A549 (cell line): Measurements from ENCODE around the gene PASD1. TPM values are rescaled to one million over a fixed set of nuclear protein-coding genes. Genes with fewer than 3 reads are reported as not detected.

ENCODE experiments used
- ATAC-seq, 2 experiments: fragments of 200-7000 bp in 1 of 2; fragments of >200 bp in 1 of 2; cut with Nextera tagmentation in 1 of 2; cut with Tn5 transposase in 1 of 2; 3 replicates each; pipeline versions ENCODE4 v1.8.0 to v1.9.1; 2018 to 2020; ENCODE audit warnings: mild to moderate bottlenecking in 1 of 2, moderate library complexity in 1 of 2
- CTCF ChIA-PET: fragments of 300-600 bp; sonication (Branson Sonifier 250); formaldehyde crosslinking; extraction: SDS; loops from one replicate; lab custom pipeline; 2021; ENCODE audit warnings: antibody characterized with exemption, inconsistent platforms; lab: Yijun Ruan, JAX
- POLR2A ChIA-PET: fragments of 350-600 bp; formaldehyde crosslinking; extraction: SDS; loops from one replicate; lab custom pipeline; 2021; ENCODE audit warnings: antibody characterized with exemption, inconsistent platforms; lab: Yijun Ruan, JAX
- DNase-seq, 2 experiments: peaks; one replicate each; pipeline versions ENCODE4 v3.0.0 to v3.0.0-alpha.2; 2011 to 2016; ENCODE audit warnings: low read depth in 1 of 2, low spot score in 1 of 2
- FAIRE-seq: peaks from 2 replicates; lab custom pipeline; 2011; peaks lifted over from hg19 to GRCh38; lab: Jason Lieb, UNC
- H3K27ac ChIP-seq, 2 experiments: fragments of >200 bp; sonication (Bioruptor Twin); formaldehyde crosslinking; 3 replicates each; pipeline ENCODE4 v1.5.1; 2016 to 2017
- H3K4me1 ChIP-seq: fragments of >200 bp; sonication (Bioruptor Twin); formaldehyde crosslinking; 3 replicates; pipeline ENCODE4 v1.6.1; 2016
- H3K4me2 ChIP-seq: fragments of >200 bp; sonication (Bioruptor Twin); formaldehyde crosslinking; 3 replicates; pipeline ENCODE4 v1.6.1; 2016
- H3K4me3 ChIP-seq: fragments of >200 bp; sonication (Bioruptor Twin); formaldehyde crosslinking; 3 replicates; pipeline ENCODE4 v1.5.1; 2016
- H3K9me3 ChIP-seq: fragments of >200 bp; sonication (Bioruptor Twin); formaldehyde crosslinking; 3 replicates; pipeline ENCODE4 v1.6.1; 2016
- CBX2 ChIP-seq: fragments of 200-600 bp; sonication (generic); IDR thresholded peaks from 2 replicates; pipeline ENCODE4 v1.6.1; 2016; ENCODE audit warnings: low read depth, mild to moderate bottlenecking, borderline replicate concordance
- CEBPB ChIP-seq, 2 experiments: fragments of >200 bp in 1 of 2; sonication (Bioruptor Twin) in 1 of 2; formaldehyde crosslinking in 1 of 2; IDR thresholded peaks; 2 replicates each; pipeline ENCODE4 v1.6.1; 2012 to 2016
- CHD2 ChIP-seq: fragments of 150-350 bp; IDR thresholded peaks from 2 replicates; pipeline ENCODE4 v1.6.1; 2014; ENCODE audit warnings: low read length; ENCODE audit not compliant: partially characterized antibody
- EHMT2 ChIP-seq: fragments of 200-600 bp; sonication (generic); IDR thresholded peaks from 2 replicates; pipeline ENCODE4 v1.6.1; 2016; ENCODE audit warnings: antibody characterized with exemption, low read depth, mild to moderate bottlenecking, moderate library complexity
- EP300 ChIP-seq, 2 experiments: fragments of >200 bp; sonication (Bioruptor Twin); formaldehyde crosslinking; IDR thresholded peaks; 2 replicates in 1 of 2; 3 replicates in 1 of 2; pipeline ENCODE4 v1.6.1; 2016 to 2017
- ESRRA ChIP-seq: fragments of 150-350 bp; IDR thresholded peaks from 2 replicates; pipeline ENCODE4 v1.6.1; 2014; ENCODE audit warnings: mild to moderate bottlenecking, low read length, borderline replicate concordance
- FOSB ChIP-seq: fragments of 250-450 bp; sonication (Bioruptor Pico); IDR thresholded peaks from 2 replicates; pipeline ENCODE4 v1.5.0; 2020; ENCODE audit warnings: mild to moderate bottlenecking, moderate library complexity
- FOSL2 ChIP-seq, 2 experiments: fragments of 450-650 bp in 1 of 2; fragments of >200 bp in 1 of 2; sonication (Bioruptor Twin) in 1 of 2; formaldehyde crosslinking; IDR thresholded peaks; 2 replicates each; pipeline versions ENCODE4 v1.5.0 to v1.6.1; 2016 to 2020; ENCODE audit warnings: mild to moderate bottlenecking in 1 of 2, moderate library complexity in 1 of 2
- HDAC2 ChIP-seq: fragments of 200-600 bp; sonication (generic); IDR thresholded peaks from 2 replicates; pipeline ENCODE4 v1.6.1; 2016
- HOXA7 ChIP-seq: fragments of 250-450 bp; sonication (Bioruptor Pico); IDR thresholded peaks from 2 replicates; pipeline ENCODE4 v1.5.0; 2020; ENCODE audit warnings: mild to moderate bottlenecking, moderate library complexity
- HOXB13 ChIP-seq: fragments of 250-450 bp; sonication (Bioruptor Pico); IDR thresholded peaks from 2 replicates; pipeline ENCODE4 v1.5.0; 2020; ENCODE audit warnings: low read depth, mild to moderate bottlenecking, moderate library complexity
- MAFK ChIP-seq: fragments of 450-650 bp; IDR thresholded peaks from 2 replicates; pipeline ENCODE4 v1.6.1; 2014; ENCODE audit not compliant: partially characterized antibody
- MAZ ChIP-seq: fragments of 150-350 bp; IDR thresholded peaks from 2 replicates; pipeline ENCODE4 v1.6.1; 2014; ENCODE audit warnings: antibody characterized with exemption, low read depth, low read length, borderline replicate concordance
- MYC ChIP-seq: IDR thresholded peaks from 2 replicates; pipeline ENCODE4 v1.6.1; 2012; ENCODE audit warnings: mild to moderate bottlenecking, inconsistent platforms, low read length, improper control_type of control experiment, borderline replicate concordance
- NR3C1 ChIP-seq: fragments of >200 bp; sonication (Bioruptor Twin); formaldehyde crosslinking; IDR thresholded peaks from 3 replicates; pipeline ENCODE4 v1.6.1; 2017
- PHF8 ChIP-seq: fragments of 200-600 bp; sonication (generic); IDR thresholded peaks from 2 replicates; pipeline ENCODE4 v1.6.1; 2016; ENCODE audit warnings: low read depth, mild to moderate bottlenecking, antibody characterized with exemption, moderate library complexity, borderline replicate concordance
- POLR2A ChIP-seq: IDR thresholded peaks from 2 replicates; pipeline ENCODE4 v1.6.1; 2012; ENCODE audit warnings: mild to moderate bottlenecking, low read length
- RARB ChIP-seq: fragments of 250-450 bp; sonication (Bioruptor Pico); IDR thresholded peaks from 2 replicates; pipeline ENCODE4 v1.8.0; 2021; ENCODE audit warnings: mild to moderate bottlenecking, moderate library complexity
- RNF2 ChIP-seq: fragments of 200-600 bp; sonication (generic); IDR thresholded peaks from 2 replicates; pipeline ENCODE4 v1.6.1; 2016; ENCODE audit warnings: low read depth, mild to moderate bottlenecking, antibody characterized with exemption, moderate library complexity, borderline replicate concordance
- SREBF2 ChIP-seq: fragments of 450-650 bp; IDR thresholded peaks from 2 replicates; pipeline ENCODE4 v1.6.1; 2014; ENCODE audit warnings: mild to moderate bottlenecking, moderate library complexity
- TP53 ChIP-seq: fragments of 250-450 bp; sonication (Bioruptor Pico); IDR thresholded peaks from 2 replicates; pipeline ENCODE4 v1.5.0; 2021; ENCODE audit warnings: mild to moderate bottlenecking, moderate library complexity
- ZFP36 ChIP-seq: fragments of 450-650 bp; IDR thresholded peaks from 2 replicates; pipeline ENCODE4 v1.6.1; 2014; ENCODE audit warnings: borderline replicate concordance; ENCODE audit not compliant: partially characterized antibody
- ZNF302 ChIP-seq: fragments of 250-450 bp; sonication (Bioruptor Pico); IDR thresholded peaks from 2 replicates; pipeline ENCODE4 v1.9.0; 2021; ENCODE audit warnings: inconsistent platforms, mild to moderate bottlenecking, moderate library complexity
- ZSCAN20 ChIP-seq: fragments of 250-450 bp; sonication (Bioruptor Pico); IDR thresholded peaks from 2 replicates; pipeline ENCODE4 v1.8.0; 2022; ENCODE audit warnings: mild to moderate bottlenecking, moderate library complexity
- WGBS: methylation state at CpG from one replicate; pipeline ENCODE4 v1.1.6; 2017; ENCODE audit errors: missing lambda C conversion rate; 5-methylcytosine and 5-hydroxymethylcytosine counted together
- polyA plus RNA-seq, 4 experiments: library from polyadenylated mRNA; depleted of rRNA in 3 of 4; stranded (reverse); fragments of >200 nt; fragmentation: RNase III in 1 of 4; extraction: RNeasy Plus Mini Kit Qiagen cat#74134 plus additional on column Dnase treatment in 1 of 4; gene quantifications; 2 replicates in 3 of 4; 3 replicates in 1 of 4; pipeline ENCODE4 v1.2.3, GENCODE V29; 2011 to 2017
- TF ChIP-seq, protein P1 (sequence below): fragments of >200 bp; sonication (Bioruptor Twin); formaldehyde crosslinking; IDR thresholded peaks from 3 replicates; pipeline ENCODE4 v1.6.1; 2016
- TF ChIP-seq, protein P2 (sequence below): fragments of >200 bp; sonication (Bioruptor Twin); formaldehyde crosslinking; IDR thresholded peaks from 3 replicates; pipeline ENCODE4 v1.5.1; 2016
- TF ChIP-seq, protein P3 (sequence below): fragments of 250-450 bp; sonication (Bioruptor Pico); IDR thresholded peaks from 2 replicates; pipeline ENCODE4 v1.5.0; 2020; ENCODE audit warnings: low read depth, mild to moderate bottlenecking, moderate library complexity
- TF ChIP-seq, protein P4 (sequence below): IDR thresholded peaks from 2 replicates; pipeline ENCODE4 v1.6.1; 2012; ENCODE audit warnings: low read depth, borderline replicate concordance

Gene PASD1
- polyA plus RNA-seq, 2 of the 4 experiments (the other 2 are of a cell fraction) = not detected

DNA sequence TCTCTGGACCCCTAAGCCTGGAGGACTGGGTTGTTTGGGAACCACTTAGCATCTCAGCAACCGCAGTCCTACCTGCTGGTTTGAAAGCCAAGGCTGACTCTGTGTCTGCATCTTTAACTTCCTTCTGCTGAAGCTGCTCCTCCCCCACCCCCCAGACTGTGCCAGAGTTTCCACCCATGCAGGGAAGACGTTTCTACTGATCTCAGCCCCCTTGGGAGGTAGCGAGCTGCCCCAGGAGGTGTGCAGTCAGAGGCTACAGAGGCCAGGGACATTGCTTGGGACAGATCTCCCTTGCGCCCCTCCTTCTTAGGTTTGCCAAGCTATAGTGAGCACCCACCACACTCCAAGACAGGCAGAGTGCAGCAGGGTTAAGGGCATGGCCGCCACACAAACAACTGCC, 147.7 kb downstream of the PASD1 start:
- DNase-seq (no peak), ATAC-seq (no peak; a peak in 1 of 6 replicates)
- CTCF ChIA-PET = no interaction called here
- no peak overlapping the region for H3K4me3 ChIP-seq
- H3K9me3 ChIP-seq = no peaks in the 10 kb centered on the region
- 6% methylated on average over 3 of the region's 5 CpGs for WGBS
- TF ChIP-seq PHF8 (no peak), MYC (no peak), TP53 (CRISPR knock-in tag) (no peak), MAZ (no peak), CHD2 (no peak), RARB (CRISPR knock-in tag) (no peak), EP300 (IDR thresholded peaks at IDR 0.05) (no peak), HOXB13 (CRISPR knock-in tag) (no peak)
- TF ChIP-seq, protein P1, sequence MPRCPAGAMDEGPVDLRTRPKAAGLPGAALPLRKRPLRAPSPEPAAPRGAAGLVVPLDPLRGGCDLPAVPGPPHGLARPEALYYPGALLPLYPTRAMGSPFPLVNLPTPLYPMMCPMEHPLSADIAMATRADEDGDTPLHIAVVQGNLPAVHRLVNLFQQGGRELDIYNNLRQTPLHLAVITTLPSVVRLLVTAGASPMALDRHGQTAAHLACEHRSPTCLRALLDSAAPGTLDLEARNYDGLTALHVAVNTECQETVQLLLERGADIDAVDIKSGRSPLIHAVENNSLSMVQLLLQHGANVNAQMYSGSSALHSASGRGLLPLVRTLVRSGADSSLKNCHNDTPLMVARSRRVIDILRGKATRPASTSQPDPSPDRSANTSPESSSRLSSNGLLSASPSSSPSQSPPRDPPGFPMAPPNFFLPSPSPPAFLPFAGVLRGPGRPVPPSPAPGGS = no peak
- TF ChIP-seq, all 56 proteins: peak for 0
- POLR2A ChIA-PET = no interaction called here
- no peak overlapping the region for H3K27ac ChIP-seq
- H3K4me1 ChIP-seq = no peaks in the 10 kb centered on the region
- H3K4me2 ChIP-seq = no peak overlapping the region
- FAIRE-seq = no peak

DNA sequence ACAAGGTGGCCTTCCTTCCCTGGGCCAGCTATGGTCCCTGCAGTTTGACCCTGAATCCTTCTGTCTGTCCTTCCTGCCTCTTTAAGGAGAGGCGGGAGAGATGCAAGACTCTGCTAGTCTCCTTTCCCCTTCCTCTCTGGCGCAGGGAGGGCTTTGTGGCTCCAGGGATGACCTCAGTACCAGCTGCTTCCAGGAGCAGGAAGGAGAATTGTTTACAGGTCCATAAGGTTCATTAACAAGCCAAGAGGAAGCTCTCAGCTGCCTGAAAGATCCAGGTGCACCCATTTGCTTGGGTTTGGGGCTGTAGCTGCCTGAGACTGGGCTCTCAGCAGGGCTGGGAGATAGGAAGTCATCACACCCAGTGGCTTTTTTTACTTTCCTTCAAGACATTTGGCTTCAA, 148.3 kb downstream of the PASD1 start:
- TF ChIP-seq CEBPB (IDR thresholded peaks at IDR 0.05) (no peak), ZSCAN20 (CRISPR knock-in tag) (no peak), SREBF2 (no peak), ESRRA (no peak), MYC (no peak), HDAC2 (no peak)
- TF ChIP-seq, protein P2, sequence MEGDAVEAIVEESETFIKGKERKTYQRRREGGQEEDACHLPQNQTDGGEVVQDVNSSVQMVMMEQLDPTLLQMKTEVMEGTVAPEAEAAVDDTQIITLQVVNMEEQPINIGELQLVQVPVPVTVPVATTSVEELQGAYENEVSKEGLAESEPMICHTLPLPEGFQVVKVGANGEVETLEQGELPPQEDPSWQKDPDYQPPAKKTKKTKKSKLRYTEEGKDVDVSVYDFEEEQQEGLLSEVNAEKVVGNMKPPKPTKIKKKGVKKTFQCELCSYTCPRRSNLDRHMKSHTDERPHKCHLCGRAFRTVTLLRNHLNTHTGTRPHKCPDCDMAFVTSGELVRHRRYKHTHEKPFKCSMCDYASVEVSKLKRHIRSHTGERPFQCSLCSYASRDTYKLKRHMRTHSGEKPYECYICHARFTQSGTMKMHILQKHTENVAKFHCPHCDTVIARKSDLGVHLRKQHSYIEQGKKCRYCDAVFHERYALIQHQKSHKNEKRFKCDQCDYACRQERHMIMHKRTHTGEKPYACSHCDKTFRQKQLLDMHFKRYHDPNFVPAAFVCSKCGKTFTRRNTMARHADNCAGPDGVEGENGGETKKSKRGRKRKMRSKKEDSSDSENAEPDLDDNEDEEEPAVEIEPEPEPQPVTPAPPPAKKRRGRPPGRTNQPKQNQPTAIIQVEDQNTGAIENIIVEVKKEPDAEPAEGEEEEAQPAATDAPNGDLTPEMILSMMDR = no peak
- Histone ChIP-seq H3K4me3 (no peak overlapping the region), H3K9me3 (no peaks in the 10 kb centered on the region), H3K4me1 (no peaks in the 10 kb centered on the region), H3K27ac (no peak overlapping the region), H3K4me2 (no peak overlapping the region)
- WGBS = 11% methylated on average over 2 of the region's 2 CpGs
- DNase-seq (no peak), ATAC-seq (no peak), FAIRE-seq (no peak)
- POLR2A ChIA-PET = no interaction called here
- CTCF ChIA-PET = interaction anchor here (3.7 kb wide), 1 partner anchor 14 kb away, joined by 12 read pairs; no protein-coding TSS in a partner anchor

DNA sequence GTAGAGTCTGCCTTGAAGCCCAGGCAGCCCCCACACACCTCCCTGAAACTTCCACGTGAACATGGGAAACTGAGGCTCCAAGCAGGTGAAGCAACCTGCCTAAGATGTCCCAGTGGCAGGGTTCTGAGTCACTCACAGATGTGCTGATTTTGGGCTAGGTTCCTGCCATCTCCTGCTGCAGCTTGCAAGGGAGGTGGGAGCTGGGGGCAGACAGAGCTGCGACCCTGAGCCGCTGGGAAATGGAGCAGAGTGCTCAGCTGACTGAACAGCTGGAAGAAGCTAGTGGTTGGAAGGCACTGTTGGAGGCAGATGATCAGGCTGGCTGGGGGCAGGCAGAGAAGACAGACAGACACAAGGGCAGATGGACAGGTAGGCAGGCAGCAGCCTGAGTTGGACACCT, 148.8 kb downstream of the PASD1 start:
- 0% methylated on average over 3 of the region's 3 CpGs for WGBS
- CTCF ChIA-PET = interaction anchor here (0.8 to 3.7 kb wide), 4 partner anchors 9 to 1109 kb away, joined by 3 to 15 read pairs (median 8); no protein-coding TSS in a partner anchor
- no peak for ATAC-seq
- DNase-seq = no peak
- POLR2A ChIA-PET = no interaction called here
- no peak for FAIRE-seq
- H3K4me3 ChIP-seq = no peak overlapping the region
- no peaks in the 10 kb centered on the region for H3K4me1 ChIP-seq
- H3K4me2 ChIP-seq = no peak overlapping the region
- H3K9me3 ChIP-seq = no peaks in the 10 kb centered on the region
- no peak overlapping the region for H3K27ac ChIP-seq
- no peak for TF ChIP-seq FOSL2 (IDR thresholded peaks at IDR 0.05)
- TF ChIP-seq FOSL2 (CRISPR knock-in tag; IDR thresholded peaks at IDR 0.05) = no peak
- no peak for TF ChIP-seq ZNF302
- no peak for TF ChIP-seq HOXB13 (CRISPR knock-in tag)
- TF ChIP-seq ZFP36 = no peak
- TF ChIP-seq, protein P3, sequence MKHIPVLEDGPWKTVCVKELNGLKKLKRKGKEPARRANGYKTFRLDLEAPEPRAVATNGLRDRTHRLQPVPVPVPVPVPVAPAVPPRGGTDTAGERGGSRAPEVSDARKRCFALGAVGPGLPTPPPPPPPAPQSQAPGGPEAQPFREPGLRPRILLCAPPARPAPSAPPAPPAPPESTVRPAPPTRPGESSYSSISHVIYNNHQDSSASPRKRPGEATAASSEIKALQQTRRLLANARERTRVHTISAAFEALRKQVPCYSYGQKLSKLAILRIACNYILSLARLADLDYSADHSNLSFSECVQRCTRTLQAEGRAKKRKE = no peak
- TF ChIP-seq ZSCAN20 (CRISPR knock-in tag) = no peak
- no peak for TF ChIP-seq FOSB
- TF ChIP-seq TP53 (CRISPR knock-in tag) = no peak
- TF ChIP-seq RNF2 = no peak
- no peak for TF ChIP-seq CBX2
- TF ChIP-seq HOXA7 (CRISPR knock-in tag) = no peak
- no peak for TF ChIP-seq CHD2
- no peak for TF ChIP-seq EHMT2
- no peak for TF ChIP-seq POLR2A
- TF ChIP-seq, protein P4, sequence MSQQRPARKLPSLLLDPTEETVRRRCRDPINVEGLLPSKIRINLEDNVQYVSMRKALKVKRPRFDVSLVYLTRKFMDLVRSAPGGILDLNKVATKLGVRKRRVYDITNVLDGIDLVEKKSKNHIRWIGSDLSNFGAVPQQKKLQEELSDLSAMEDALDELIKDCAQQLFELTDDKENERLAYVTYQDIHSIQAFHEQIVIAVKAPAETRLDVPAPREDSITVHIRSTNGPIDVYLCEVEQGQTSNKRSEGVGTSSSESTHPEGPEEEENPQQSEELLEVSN = no peak
- TF ChIP-seq MAFK = no peak
- no peak for TF ChIP-seq NR3C1
